Chondrocyte (in vitro differentiated cells): Measurements from ENCODE around the gene TRAF3IP3. TPM values are rescaled to one million over a fixed set of nuclear protein-coding genes. Genes with fewer than 3 reads are reported as not detected.

Experiments used
- DNase-seq: peaks from one replicate; pipeline ENCODE4 v3.0.0; 2021; ENCODE audit warnings: mixed read lengths, low spot score
- H3K27ac Mint-ChIP-seq: one replicate; pipeline ENCODE4 v1.8.0; 2021; ENCODE audit warnings: mild to moderate bottlenecking, moderate library complexity, mixed read lengths; ENCODE audit not compliant: unreplicated experiment
- H3K27me3 Mint-ChIP-seq: 2 replicates; pipeline ENCODE4 v1.8.0; 2021; ENCODE audit warnings: low read depth, mixed read lengths
- H3K36me3 Mint-ChIP-seq: 2 replicates; pipeline ENCODE4 v1.8.0; 2021; ENCODE audit warnings: low read depth, mixed read lengths
- H3K4me1 Mint-ChIP-seq: 2 replicates; pipeline ENCODE4 v1.8.0; 2021; ENCODE audit warnings: low read depth, mild to moderate bottlenecking, mixed read lengths
- H3K4me3 Mint-ChIP-seq: one replicate; pipeline ENCODE4 v1.8.0; 2021; ENCODE audit warnings: mild to moderate bottlenecking, moderate library complexity, mixed read lengths; ENCODE audit not compliant: unreplicated experiment
- H3K9me3 Mint-ChIP-seq: 2 replicates; pipeline ENCODE4 v1.8.0; 2021; ENCODE audit warnings: low read depth, mixed read lengths
- CTCF ChIP-seq: fragments of 200-600 bp; sonication (generic); IDR thresholded peaks from 2 replicates; pipeline ENCODE4 v1.5.0; 2021; ENCODE audit warnings: antibody characterized with exemption, mild to moderate bottlenecking, moderate library complexity
- total RNA-seq: library from RNA; stranded (reverse); gene quantifications from 3 replicates; pipeline ENCODE4 v1.2.1, GENCODE V29; 2021

TRAF3IP3 gene
- total RNA-seq, 1 donor from 2014 or later: not detected

- H3K27ac Mint-ChIP-seq: no peak overlapping the region
- H3K4me1 Mint-ChIP-seq: no peaks in the 10 kb centered on the region
- H3K36me3 Mint-ChIP-seq: no peaks in the 10 kb centered on the region
- no peak overlapping the region for H3K4me3 Mint-ChIP-seq
- H3K9me3 Mint-ChIP-seq: no peaks in the 10 kb centered on the region
- H3K27me3 Mint-ChIP-seq: peaks cover 38% of the 10 kb centered on the region
- DNase-seq: no peak
- no peak for TF ChIP-seq CTCF
Observed at GRCh38 chr1:209736490-209737117, 19.2 kb upstream of the TRAF3IP3 start.

- no peak for DNase-seq
Observed at GRCh38 chr1:209737118-209737505, 18.7 kb upstream of the TRAF3IP3 start.

GRCh38 chr1:209738270-209738669, 17.6 kb upstream of the TRAF3IP3 start:
- TF ChIP-seq CTCF: no peak
- peaks cover 33% of the 10 kb centered on the region for H3K27me3 Mint-ChIP-seq
- DNase-seq: no peak
- H3K36me3 Mint-ChIP-seq: no peaks in the 10 kb centered on the region
- no peaks in the 10 kb centered on the region for H3K9me3 Mint-ChIP-seq
- H3K4me3 Mint-ChIP-seq: no peak overlapping the region
- no peak overlapping the region for H3K27ac Mint-ChIP-seq
- H3K4me1 Mint-ChIP-seq: peaks cover 11% of the 10 kb centered on the region

More at GRCh38 chr1:209737118-209737505, 18.7 kb upstream of the TRAF3IP3 start:
- no peaks in the 10 kb centered on the region for H3K9me3 Mint-ChIP-seq
- no peak for TF ChIP-seq CTCF
- no peaks in the 10 kb centered on the region for H3K4me1 Mint-ChIP-seq
- H3K27ac Mint-ChIP-seq: no peak overlapping the region
- H3K27me3 Mint-ChIP-seq: peaks cover 38% of the 10 kb centered on the region
- no peak overlapping the region for H3K4me3 Mint-ChIP-seq
- H3K36me3 Mint-ChIP-seq: no peaks in the 10 kb centered on the region

GRCh38 chr1:209741193-209741592, 14.7 kb upstream of the TRAF3IP3 start:
- DNase-seq: no peak
- Mint-ChIP-seq H3K4me1 (peaks cover 13% of the 10 kb centered on the region), H3K36me3 (no peaks in the 10 kb centered on the region), H3K27me3 (peaks cover 24% of the 10 kb centered on the region), H3K27ac (no peak overlapping the region), H3K9me3 (no peaks in the 10 kb centered on the region), H3K4me3 (no peak overlapping the region)
- no peak for TF ChIP-seq CTCF

GRCh38 chr1:209741889-209742288, 14.0 kb upstream of the TRAF3IP3 start:
- Mint-ChIP-seq H3K36me3 (no peaks in the 10 kb centered on the region), H3K9me3 (no peaks in the 10 kb centered on the region), H3K4me3 (no peak overlapping the region), H3K27me3 (peaks cover 24% of the 10 kb centered on the region), H3K27ac (no peak overlapping the region), H3K4me1 (peaks cover 13% of the 10 kb centered on the region)
- DNase-seq: no peak
- TF ChIP-seq CTCF: no peak
